ENCODE data around the gene KAT5.
A peak's percentile ranks its signal among the peaks of the same experiment; 100 is the strongest.
"Not testable (repeated sequence)": the region's sequence is repeated elsewhere in the genome, so short reads cannot be mapped to it uniquely, and the experiment has no call there.

Gene KAT5

GRCh38 chr11:65739022-65739421, 27.0 kb downstream of the KAT5 start:
- H3K4me3 ChIP-seq, result no peak overlapping the region
- no peak overlapping the region for H3K27ac ChIP-seq

DNA sequence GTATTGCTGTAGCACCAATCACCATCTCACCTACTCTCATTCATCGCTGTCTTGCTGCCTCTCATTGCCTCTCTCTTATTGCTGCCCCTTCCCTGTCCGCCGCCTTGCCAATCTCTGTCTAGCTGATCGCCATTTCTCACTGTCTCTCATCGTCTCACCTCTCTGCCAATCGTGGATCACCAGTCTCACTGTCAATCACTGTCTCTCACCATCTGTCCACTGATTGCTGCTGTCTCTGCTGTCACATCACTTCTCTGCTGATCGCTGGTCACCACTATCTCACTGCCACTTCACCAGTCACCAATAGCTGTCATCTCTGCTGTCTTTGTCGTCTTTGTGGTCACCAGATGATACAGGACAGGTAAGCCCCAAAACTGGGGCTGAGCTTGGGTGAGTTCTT, 29.1 kb downstream of the KAT5 start:
- Histone ChIP-seq H3K4me3 (no peak overlapping the region), H3K27ac (no peak overlapping the region)

DNA sequence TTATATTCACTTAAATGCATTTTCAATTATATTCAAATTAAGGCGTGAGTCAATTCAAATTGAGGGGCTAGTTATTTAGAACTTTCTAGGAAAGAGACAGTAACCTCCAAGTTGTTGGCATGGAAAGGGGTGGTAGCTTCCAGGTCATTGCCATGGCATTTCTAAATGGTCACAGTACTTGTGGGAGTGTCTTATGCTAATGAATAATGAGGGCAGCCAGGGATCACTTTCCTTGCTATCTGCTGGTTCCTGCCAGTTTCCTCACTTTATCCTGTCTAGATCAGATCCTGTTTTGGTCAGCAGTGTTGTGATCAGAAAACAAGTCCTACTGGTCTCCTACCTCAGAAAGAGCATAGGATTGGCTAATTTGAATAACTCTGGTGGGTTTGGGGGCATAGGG, 30.3 kb downstream of the KAT5 start:
- Histone ChIP-seq H3K27ac (no peak overlapping the region), H3K4me3 (no peak overlapping the region)

DNA sequence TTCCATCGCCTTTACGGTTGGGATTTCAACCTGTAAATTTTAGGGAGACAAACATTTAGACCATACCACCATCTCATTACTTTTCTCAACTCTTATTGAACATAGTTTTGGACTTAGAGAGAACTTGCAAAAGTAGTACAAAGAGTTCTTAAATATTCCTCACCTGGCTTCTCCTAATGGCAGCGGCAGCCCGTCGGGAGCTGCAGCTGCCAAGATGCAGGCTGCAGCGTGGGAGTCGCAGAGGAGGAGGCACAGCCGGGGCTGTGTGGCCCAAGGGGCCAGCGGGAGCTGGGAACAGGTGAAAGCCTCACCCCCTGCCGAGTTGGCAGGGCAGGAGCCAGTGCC, 31.6 kb downstream of the KAT5 start:
- Histone ChIP-seq H3K27ac (peak overlapping the region in 10 of 21 experiments; percentile 7 to 73 (median 50)), H3K4me3 (peak overlapping the region in 1 of 7 experiments; percentile 27)

- peak overlapping the region in 1 of 7 experiments; percentile 27 for H3K4me3 ChIP-seq
- H3K27ac ChIP-seq, result peak overlapping the region in 11 of 21 experiments; percentile 7 to 73 (median 48)
Observed at GRCh38 chr11:65744026-65744698, 32.1 kb downstream of the KAT5 start.

DNA sequence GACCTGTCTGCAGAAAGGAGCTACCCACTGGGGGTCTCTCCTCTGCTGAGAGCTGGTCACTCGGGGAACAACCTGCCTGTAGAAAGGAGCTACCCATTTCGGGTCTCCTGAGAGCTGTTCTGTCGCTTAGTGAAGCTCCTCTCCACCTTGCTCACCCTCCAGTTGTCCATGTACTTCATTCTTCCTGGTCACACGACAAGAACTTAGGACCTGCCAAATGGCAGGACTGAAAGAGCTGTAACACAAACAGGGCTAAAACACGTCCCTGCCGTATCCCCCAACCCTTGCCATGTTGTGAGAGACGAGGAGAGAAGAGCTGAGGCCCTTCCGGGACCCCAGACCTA, 32.6 kb downstream of the KAT5 start:
- Histone ChIP-seq H3K27ac (peak overlapping the region in 3 of 21 experiments; percentile 35 to 73 (median 67)), H3K4me3 (no peak overlapping the region)

GRCh38 chr11:65745049-65745448, 33.0 kb downstream of the KAT5 start:
- Histone ChIP-seq H3K4me3 (no peak overlapping the region), H3K27ac (no peak overlapping the region)

GRCh38 chr11:65762169-65762568, 50.1 kb downstream of the KAT5 start:
- H3K4me3 ChIP-seq, H3K27ac ChIP-seq: not testable (repeated sequence)

GRCh38 chr11:65762816-65763215, 50.8 kb downstream of the KAT5 start:
- not testable (repeated sequence) for H3K27ac ChIP-seq, H3K4me3 ChIP-seq

- Histone ChIP-seq H3K4me3 (no peak overlapping the region), H3K27ac (no peak overlapping the region)
Observed at GRCh38 chr11:65764434-65764833, 52.4 kb downstream of the KAT5 start.

DNA sequence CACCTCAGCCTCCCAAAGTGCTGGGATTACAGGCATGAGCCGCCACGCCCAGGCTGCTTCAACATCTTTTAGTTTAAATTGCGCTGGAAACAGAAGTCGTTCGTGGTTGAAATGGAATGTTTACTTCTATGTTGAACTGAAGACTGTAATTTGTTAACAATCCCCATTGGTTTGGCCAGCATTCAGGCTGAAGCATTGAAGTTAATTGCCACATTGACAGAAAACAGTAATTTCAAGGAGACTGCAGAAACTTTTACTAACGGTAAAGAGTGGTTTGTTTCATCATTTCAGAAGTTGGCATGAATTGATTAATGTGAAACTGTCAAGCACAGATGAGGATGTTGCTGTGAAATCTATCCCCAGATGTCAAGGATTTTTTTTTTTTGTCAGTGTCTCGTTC, 54.5 kb downstream of the KAT5 start:
- no peak overlapping the region for H3K27ac ChIP-seq
- H3K4me3 ChIP-seq, result no peak overlapping the region

DNA sequence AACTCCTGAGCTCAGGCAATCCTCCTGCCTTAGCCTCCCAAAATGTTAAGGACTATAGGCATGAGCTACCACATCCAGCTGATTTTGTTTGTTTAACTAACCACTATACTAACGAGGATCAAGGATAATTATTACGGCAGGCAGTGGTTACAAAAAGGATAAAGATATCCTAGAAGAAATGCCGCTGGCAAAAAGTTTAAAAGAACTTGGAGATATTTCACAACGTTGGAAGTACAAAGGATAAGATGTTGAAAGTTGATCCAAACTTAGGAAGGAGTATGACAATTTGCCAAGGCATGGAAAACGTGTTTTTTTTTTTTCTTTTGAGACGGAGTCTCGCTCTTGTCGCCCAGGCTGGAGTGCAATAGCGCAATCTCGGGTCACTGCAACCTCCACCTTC, 55.4 kb downstream of the KAT5 start:
- H3K27ac ChIP-seq, result no peak overlapping the region
- no peak overlapping the region for H3K4me3 ChIP-seq

DNA sequence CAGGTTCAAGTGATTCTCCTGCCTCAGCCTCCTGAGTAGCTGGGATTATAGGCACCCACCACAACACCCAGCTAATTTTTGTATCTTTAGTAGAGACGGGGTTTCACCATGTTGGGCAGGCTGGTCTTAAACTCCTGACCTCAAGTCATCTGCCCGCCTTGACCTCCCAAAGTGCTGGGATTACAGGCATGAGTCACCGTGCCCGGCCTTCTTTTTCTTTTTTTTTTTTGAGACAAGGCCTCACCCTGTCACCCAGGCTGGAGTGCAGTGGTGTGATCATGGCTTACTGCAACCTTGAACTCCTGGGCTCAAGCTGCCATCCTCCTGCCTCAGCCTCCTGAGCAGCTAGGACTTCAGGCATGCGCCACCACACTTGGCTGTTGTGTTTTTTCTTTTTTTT, 55.8 kb downstream of the KAT5 start:
- H3K27ac ChIP-seq, H3K4me3 ChIP-seq: not testable (repeated sequence)

All from skin epidermis (tissue), 12 donors.